ENCODE measurements around the gene URI1.

Gene URI1

DNA sequence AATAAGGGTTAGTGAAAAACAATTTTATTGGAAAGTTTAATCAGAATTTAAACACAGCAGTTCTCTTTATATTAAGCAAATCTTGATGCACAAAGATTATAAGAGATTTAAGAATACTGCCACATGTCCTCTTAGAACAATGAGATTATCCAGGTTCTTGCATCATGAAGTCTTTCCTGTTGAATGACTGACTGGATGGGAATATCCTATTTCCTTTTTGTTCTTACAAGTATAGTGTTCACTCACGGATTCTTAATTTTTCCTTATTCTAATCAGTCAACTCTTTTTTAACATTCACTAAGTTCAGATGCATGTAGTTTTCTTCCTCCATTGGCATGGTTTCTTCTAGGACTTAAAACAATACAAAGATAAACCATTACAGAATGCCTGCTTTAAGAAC lies 10.1 kb downstream of the URI1 start:
- H3K27ac ChIP-seq (replicated peaks): peak overlapping the region; percentile 49
- H3K4me3 ChIP-seq (replicated peaks; ENCODE audit: insufficient read depth, low read length): no peak overlapping the region
- H3K27me3 ChIP-seq (ENCODE audit: insufficient read depth, poor library complexity, severe bottlenecking): no peaks in the 10 kb centered on the region
- TF ChIP-seq, protein P1, sequence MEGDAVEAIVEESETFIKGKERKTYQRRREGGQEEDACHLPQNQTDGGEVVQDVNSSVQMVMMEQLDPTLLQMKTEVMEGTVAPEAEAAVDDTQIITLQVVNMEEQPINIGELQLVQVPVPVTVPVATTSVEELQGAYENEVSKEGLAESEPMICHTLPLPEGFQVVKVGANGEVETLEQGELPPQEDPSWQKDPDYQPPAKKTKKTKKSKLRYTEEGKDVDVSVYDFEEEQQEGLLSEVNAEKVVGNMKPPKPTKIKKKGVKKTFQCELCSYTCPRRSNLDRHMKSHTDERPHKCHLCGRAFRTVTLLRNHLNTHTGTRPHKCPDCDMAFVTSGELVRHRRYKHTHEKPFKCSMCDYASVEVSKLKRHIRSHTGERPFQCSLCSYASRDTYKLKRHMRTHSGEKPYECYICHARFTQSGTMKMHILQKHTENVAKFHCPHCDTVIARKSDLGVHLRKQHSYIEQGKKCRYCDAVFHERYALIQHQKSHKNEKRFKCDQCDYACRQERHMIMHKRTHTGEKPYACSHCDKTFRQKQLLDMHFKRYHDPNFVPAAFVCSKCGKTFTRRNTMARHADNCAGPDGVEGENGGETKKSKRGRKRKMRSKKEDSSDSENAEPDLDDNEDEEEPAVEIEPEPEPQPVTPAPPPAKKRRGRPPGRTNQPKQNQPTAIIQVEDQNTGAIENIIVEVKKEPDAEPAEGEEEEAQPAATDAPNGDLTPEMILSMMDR (IDR thresholded peaks at IDR 0.05; ENCODE audit: insufficient read depth, low read length): no peak
- TF ChIP-seq, protein P2, sequence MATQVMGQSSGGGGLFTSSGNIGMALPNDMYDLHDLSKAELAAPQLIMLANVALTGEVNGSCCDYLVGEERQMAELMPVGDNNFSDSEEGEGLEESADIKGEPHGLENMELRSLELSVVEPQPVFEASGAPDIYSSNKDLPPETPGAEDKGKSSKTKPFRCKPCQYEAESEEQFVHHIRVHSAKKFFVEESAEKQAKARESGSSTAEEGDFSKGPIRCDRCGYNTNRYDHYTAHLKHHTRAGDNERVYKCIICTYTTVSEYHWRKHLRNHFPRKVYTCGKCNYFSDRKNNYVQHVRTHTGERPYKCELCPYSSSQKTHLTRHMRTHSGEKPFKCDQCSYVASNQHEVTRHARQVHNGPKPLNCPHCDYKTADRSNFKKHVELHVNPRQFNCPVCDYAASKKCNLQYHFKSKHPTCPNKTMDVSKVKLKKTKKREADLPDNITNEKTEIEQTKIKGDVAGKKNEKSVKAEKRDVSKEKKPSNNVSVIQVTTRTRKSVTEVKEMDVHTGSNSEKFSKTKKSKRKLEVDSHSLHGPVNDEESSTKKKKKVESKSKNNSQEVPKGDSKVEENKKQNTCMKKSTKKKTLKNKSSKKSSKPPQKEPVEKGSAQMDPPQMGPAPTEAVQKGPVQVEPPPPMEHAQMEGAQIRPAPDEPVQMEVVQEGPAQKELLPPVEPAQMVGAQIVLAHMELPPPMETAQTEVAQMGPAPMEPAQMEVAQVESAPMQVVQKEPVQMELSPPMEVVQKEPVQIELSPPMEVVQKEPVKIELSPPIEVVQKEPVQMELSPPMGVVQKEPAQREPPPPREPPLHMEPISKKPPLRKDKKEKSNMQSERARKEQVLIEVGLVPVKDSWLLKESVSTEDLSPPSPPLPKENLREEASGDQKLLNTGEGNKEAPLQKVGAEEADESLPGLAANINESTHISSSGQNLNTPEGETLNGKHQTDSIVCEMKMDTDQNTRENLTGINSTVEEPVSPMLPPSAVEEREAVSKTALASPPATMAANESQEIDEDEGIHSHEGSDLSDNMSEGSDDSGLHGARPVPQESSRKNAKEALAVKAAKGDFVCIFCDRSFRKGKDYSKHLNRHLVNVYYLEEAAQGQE (IDR thresholded peaks at IDR 0.05; ENCODE audit: insufficient replicate concordance, low read depth): no peak
- TF ChIP-seq POLR2AphosphoS5 (IDR thresholded peaks at IDR 0.05; ENCODE audit: low read depth) (no peak), GABPA (IDR thresholded peaks at IDR 0.05; ENCODE audit: low read depth) (no peak), SPI1 (IDR thresholded peaks at IDR 0.05; ENCODE audit: borderline replicate concordance, low read depth) (no peak)
- DNase-seq (ENCODE audit: low read depth in 1 of 2, low spot score in 1 of 2): no peak

DNA sequence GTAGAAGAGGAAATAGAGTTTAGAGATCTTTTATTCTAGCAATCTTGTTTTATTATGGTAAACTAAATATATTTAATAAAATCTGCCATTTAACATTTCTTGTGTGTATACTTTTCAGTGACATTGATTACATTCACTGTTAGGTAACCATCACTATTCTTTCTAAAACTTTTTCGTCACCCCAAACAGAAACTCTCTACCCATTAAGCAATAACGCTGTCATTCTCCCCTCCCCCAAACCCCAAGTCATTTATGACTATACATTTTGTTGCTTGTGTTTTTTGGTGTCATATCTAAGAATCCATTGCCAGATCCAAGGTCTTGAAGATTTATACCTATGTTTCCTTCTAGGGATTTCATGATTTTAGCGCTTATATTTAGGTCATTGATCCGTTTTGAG lies 10.6 kb downstream of the URI1 start:
- TF ChIP-seq SPI1 (IDR thresholded peaks at IDR 0.05; ENCODE audit: borderline replicate concordance, low read depth) (no peak), POLR2AphosphoS5 (IDR thresholded peaks at IDR 0.05; ENCODE audit: low read depth) (no peak), GABPA (IDR thresholded peaks at IDR 0.05; ENCODE audit: low read depth) (no peak)
- TF ChIP-seq, protein P1 (IDR thresholded peaks at IDR 0.05; ENCODE audit: insufficient read depth, low read length): no peak
- TF ChIP-seq, protein P2 (IDR thresholded peaks at IDR 0.05; ENCODE audit: insufficient replicate concordance, low read depth): no peak
- Histone ChIP-seq H3K4me3 (replicated peaks; ENCODE audit: insufficient read depth, low read length) (no peak overlapping the region), H3K27ac (replicated peaks) (peak overlapping the region; percentile 49), H3K27me3 (ENCODE audit: insufficient read depth, poor library complexity, severe bottlenecking) (no peaks in the 10 kb centered on the region)
- DNase-seq (ENCODE audit: low read depth in 1 of 2, low spot score in 1 of 2): no peak

DNA sequence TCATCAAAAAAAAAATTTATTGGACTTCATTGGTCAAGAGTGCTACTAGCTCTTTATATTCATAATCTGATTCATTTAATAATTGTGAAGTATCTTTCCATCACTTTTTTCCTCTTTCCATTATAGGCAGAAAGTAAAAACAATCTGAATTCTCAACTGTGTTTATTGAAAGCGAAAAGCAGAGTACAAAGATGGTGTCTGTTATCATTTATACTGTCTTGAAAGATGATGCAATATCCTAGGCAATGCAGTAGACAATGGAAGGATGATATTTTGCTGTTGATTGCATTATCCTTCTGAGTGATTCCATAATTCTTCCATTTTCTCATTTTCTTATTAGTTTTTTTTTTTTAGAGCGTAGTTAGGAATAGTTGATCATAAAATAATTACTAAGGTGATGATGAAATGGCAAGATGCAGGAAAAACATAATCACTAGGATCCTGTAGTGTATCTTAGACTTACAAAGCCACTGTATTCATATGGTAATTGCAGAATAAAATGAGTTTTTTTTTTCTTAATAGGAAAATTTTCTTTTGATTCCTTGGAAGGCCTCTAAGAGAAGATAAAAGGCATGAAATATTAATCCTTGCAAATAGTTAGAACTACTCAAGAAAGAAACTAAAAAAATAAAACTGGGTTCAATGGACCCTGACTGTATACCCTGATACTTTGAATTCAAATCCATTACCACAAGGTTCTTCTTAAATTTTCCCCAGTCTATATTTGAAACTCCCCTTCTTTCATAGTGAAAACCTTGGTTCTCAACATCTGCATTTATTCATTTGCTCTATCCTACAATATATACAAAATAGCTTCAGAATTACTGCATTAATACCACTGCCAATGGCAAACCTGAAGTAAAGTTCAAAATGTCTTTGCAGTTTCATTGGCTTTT lies 11.6 kb downstream of the URI1 start:
- no peaks in the 10 kb centered on the region for H3K27me3 ChIP-seq (ENCODE audit: insufficient read depth, poor library complexity, severe bottlenecking)

More for the DNA sequence above, 11.6 kb downstream of the URI1 start:
- DNase-seq (ENCODE audit: low read depth in 1 of 2, low spot score in 1 of 2): no peak
- Histone ChIP-seq H3K27ac (replicated peaks) (peak overlapping the region; percentile 23; the same call in 1 of the 2 replicates), H3K4me3 (replicated peaks; ENCODE audit: insufficient read depth, low read length) (no peak overlapping the region)
- TF ChIP-seq, protein P1 (IDR thresholded peaks at IDR 0.05; ENCODE audit: insufficient read depth, low read length): no peak
- TF ChIP-seq GABPA (IDR thresholded peaks at IDR 0.05; ENCODE audit: low read depth) (no peak), POLR2AphosphoS5 (IDR thresholded peaks at IDR 0.05; ENCODE audit: low read depth) (no peak), SPI1 (IDR thresholded peaks at IDR 0.05; ENCODE audit: borderline replicate concordance, low read depth) (no peak)
- TF ChIP-seq, protein P2 (IDR thresholded peaks at IDR 0.05; ENCODE audit: insufficient replicate concordance, low read depth): no peak
